B cell (primary cell): ENCODE results near the gene PSD. TPM values are rescaled to one million over a fixed set of nuclear protein-coding genes. Genes with fewer than 3 reads are reported as not detected.

ENCODE experiments used
- ATAC-seq: fragments of 200-7000 bp; cut with Tn5 transposase; one replicate; pipeline ENCODE4 v1.10.0; 2021; ENCODE audit warnings: low read depth, mild to moderate bottlenecking, moderate number of reproducible peaks, moderate library complexity
- CTCF ChIA-PET: fragments of 350-600 bp; sonication (Branson Sonifier 250); formaldehyde crosslinking; loops from one replicate; lab custom pipeline; 2021; ENCODE audit warnings: antibody characterized with exemption, inconsistent platforms; lab: Charles Lee
- POLR2A ChIA-PET: fragments of 350-600 bp; sonication (Branson Sonifier 250); formaldehyde crosslinking; loops from one replicate; lab custom pipeline; 2021; ENCODE audit warnings: antibody characterized with exemption; lab: Charles Lee
- DNase-seq: peaks from one replicate; pipeline ENCODE4 v3.0.0; 2013
- H2AFZ ChIP-seq: 2 replicates; pipeline ENCODE4 v1.6.1; 2012; ENCODE audit warnings: mild to moderate bottlenecking, low read depth, low read length; ENCODE audit not compliant: insufficient read depth, poor library complexity, severe bottlenecking
- H3K27ac ChIP-seq, 2 donors: 1 replicate in 1 of 2; 2 replicates in 1 of 2; pipeline ENCODE4 v1.5.1; 2012 to 2013; ENCODE audit warnings: low read length in 2 of 2, mild to moderate bottlenecking in 2 of 2, moderate library complexity in 1 of 2
- H3K27me3 ChIP-seq, 4 experiments: fragments of 200-600 bp in 1 of 4; sonication (generic) in 1 of 4; replicated peaks in 1 of 4; 1 replicate in 2 of 4; 2 replicates in 2 of 4; pipeline versions ENCODE4 v1.6.1 to v1.7.0; 2013 to 2016; ENCODE audit warnings: low read length in 3 of 4, mild to moderate bottlenecking in 2 of 4, mixed read lengths in 1 of 4, moderate library complexity in 1 of 4; ENCODE audit not compliant: insufficient read depth in 4 of 4, control insufficient read depth in 3 of 4; ENCODE audit errors: control extremely low read depth in 1 of 4
- H3K36me3 ChIP-seq, 2 experiments: replicated peaks in 1 of 2; 1 replicate in 1 of 2; 2 replicates in 1 of 2; pipeline versions ENCODE4 v1.6.1 to v1.7.1; 2013; ENCODE audit warnings: low read length in 1 of 2; ENCODE audit not compliant: insufficient read depth in 2 of 2, control insufficient read depth in 1 of 2; ENCODE audit errors: control extremely low read depth in 1 of 2, extremely low read depth in 1 of 2
- H3K4me1 ChIP-seq, 2 donors: fragments of 200-600 bp in 1 of 2; sonication (generic) in 1 of 2; 1 replicate in 1 of 2; 2 replicates in 1 of 2; pipeline versions ENCODE4 v1.5.1 to v1.6.1; 2013 to 2017; ENCODE audit warnings: low read length in 2 of 2; ENCODE audit not compliant: control insufficient read depth in 2 of 2, insufficient read depth in 2 of 2
- H3K4me2 ChIP-seq: replicated peaks from 2 replicates; pipeline ENCODE3; 2012; ENCODE audit warnings: mild to moderate bottlenecking, low read depth, low read length; ENCODE audit not compliant: poor library complexity, severe bottlenecking
- H3K4me3 ChIP-seq, 5 experiments: fragments of 200-600 bp in 1 of 5; sonication (generic) in 1 of 5; 1 replicate in 3 of 5; 2 replicates in 2 of 5; pipeline versions ENCODE4 v1.5.1 to v1.7.0; 2011 to 2016; ENCODE audit warnings: low read length in 4 of 5, mild to moderate bottlenecking in 4 of 5, low read depth in 2 of 5, control low read depth in 1 of 5, moderate library complexity in 1 of 5; ENCODE audit not compliant: insufficient read depth in 1 of 5; ENCODE audit errors: control extremely low read depth in 1 of 5, extremely low read depth in 1 of 5
- H3K79me2 ChIP-seq: fragments of 200-600 bp; sonication (generic); one replicate; pipeline ENCODE4 v1.6.0; 2016; ENCODE audit warnings: low read length; ENCODE audit not compliant: control insufficient read depth, insufficient read depth
- H3K9ac ChIP-seq: fragments of 200-600 bp; sonication (generic); 2 replicates; pipeline ENCODE4 v1.6.1; 2017; ENCODE audit warnings: mild to moderate bottlenecking, low read length, moderate library complexity
- H3K9me3 ChIP-seq, 3 donors: one replicate each; pipeline versions ENCODE4 v1.6.1 to v1.7.1; 2013; ENCODE audit warnings: low read length in 2 of 3; ENCODE audit not compliant: control insufficient read depth in 2 of 3, insufficient read depth in 1 of 3; ENCODE audit errors: control extremely low read depth in 1 of 3
- H4K20me1 ChIP-seq: 2 replicates; pipeline ENCODE4 v1.6.0; 2012; ENCODE audit warnings: mild to moderate bottlenecking, low read length; ENCODE audit not compliant: insufficient read depth, control insufficient read depth, poor library complexity, severe bottlenecking
- H3K27ac Mint-ChIP-seq: one replicate; pipeline ENCODE4 v1.8.0; 2021; ENCODE audit warnings: mixed read lengths
- H3K27me3 Mint-ChIP-seq: one replicate; pipeline ENCODE4 v1.8.0; 2021; ENCODE audit warnings: mixed read lengths
- H3K4me1 Mint-ChIP-seq: one replicate; pipeline ENCODE4 v1.8.0; 2021; ENCODE audit warnings: mixed read lengths
- H3K4me3 Mint-ChIP-seq: one replicate; pipeline ENCODE4 v1.8.0; 2021; ENCODE audit warnings: mixed read lengths
- H3K9me3 Mint-ChIP-seq: one replicate; pipeline ENCODE4 v1.8.0; 2022; ENCODE audit warnings: mixed read lengths; ENCODE audit not compliant: insufficient read depth
- EZH2 ChIP-seq: IDR thresholded peaks from 2 replicates; pipeline ENCODE4 v1.6.1; 2012; ENCODE audit warnings: borderline replicate concordance, low read depth, mild to moderate bottlenecking, moderate library complexity, low read length; ENCODE audit not compliant: insufficient read depth, poor library complexity, severe bottlenecking
- WGBS: methylation state at CpG from one replicate; pipeline ENCODE4 v1.1.5; 2013; ENCODE audit warnings: missing lambda C conversion rate; ENCODE audit not compliant: insufficient coverage; 5-methylcytosine and 5-hydroxymethylcytosine counted together
- intact Hi-C: fragments of 100-400 bp; cut with micrococcal nuclease; formaldehyde crosslinking; loops from one replicate; pipeline ENCODE4 v1.10.0; 2022
- polyA plus RNA-seq: library from polyadenylated mRNA; depleted of rRNA; stranded (reverse); fragments of >200 nt; gene quantifications from 2 replicates; pipeline ENCODE4 v1.2.3, GENCODE V29; 2012
- total RNA-seq, 2 donors: library from RNA; stranded (reverse); fragments of 120-200 nt in 1 of 2; gene quantifications; 1 replicate in 1 of 2; 2 replicates in 1 of 2; pipeline versions ENCODE4 v1.2.3 to v1.2.4, GENCODE V29; 2013 to 2022
- TF ChIP-seq, protein P1 (sequence below): fragments of 200-600 bp; IDR thresholded peaks from one replicate; pipeline ENCODE4 v1.8.0; 2022; ENCODE audit warnings: antibody characterized with exemption, mild to moderate bottlenecking

Gene PSD
- total and polyA plus RNA-seq, 2 donors (not counting 1 experiment from before 2014, with no cell fraction given): 0.52 to 0.81 TPM

DNA sequence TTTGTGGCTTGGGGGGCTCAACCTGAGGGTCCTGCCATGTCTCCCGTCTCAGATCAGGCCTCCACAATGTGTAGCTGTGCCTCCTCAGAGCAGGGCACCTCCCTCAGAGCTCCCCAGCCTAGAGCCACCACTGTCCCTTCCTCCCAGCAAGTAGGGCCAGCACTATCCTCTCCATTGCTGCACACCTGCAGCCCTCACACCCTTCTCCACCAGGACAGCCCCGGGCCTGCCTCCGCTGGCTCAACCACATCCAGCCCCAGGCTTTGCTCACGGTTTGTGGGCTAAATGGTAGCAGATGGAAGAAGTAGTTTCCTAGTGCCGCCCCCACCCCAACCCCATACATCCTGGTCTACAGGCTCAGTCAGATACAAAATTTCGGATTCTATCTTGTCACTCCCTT lies 13.0 kb downstream of the PSD start:
- intact Hi-C loops: no loop called here
- H3K27ac ChIP-seq: no peak overlapping the region
- H3K27me3 Mint-ChIP-seq: peaks cover 22% of the 10 kb centered on the region
- no peak overlapping the region for H3K27ac Mint-ChIP-seq
- peaks cover 0 to 22% of the 10 kb centered on the region in 2 experiments for H3K36me3 ChIP-seq
- POLR2A ChIA-PET: interaction anchor here (0.7 to 2.5 kb wide), 4 partner anchors 11 to 765 kb away, joined by 3 to 13 read pairs (median 4); partner anchors contain the start of genes CUEDC2 and NFKB2
- CTCF ChIA-PET: interaction anchor here (0.9 to 2.5 kb wide), 5 partner anchors 10 to 73 kb away, joined by 3 to 12 read pairs (median 5); partner anchors contain the start of gene NFKB2
- H3K9me3 ChIP-seq: peaks cover 0 to 15% (median 0%) of the 10 kb centered on the region in 3 donors
- no peak overlapping the region for H3K9ac ChIP-seq
- WGBS: 92% methylated on average over 3 of the region's 6 CpGs
- TF ChIP-seq, protein P1, sequence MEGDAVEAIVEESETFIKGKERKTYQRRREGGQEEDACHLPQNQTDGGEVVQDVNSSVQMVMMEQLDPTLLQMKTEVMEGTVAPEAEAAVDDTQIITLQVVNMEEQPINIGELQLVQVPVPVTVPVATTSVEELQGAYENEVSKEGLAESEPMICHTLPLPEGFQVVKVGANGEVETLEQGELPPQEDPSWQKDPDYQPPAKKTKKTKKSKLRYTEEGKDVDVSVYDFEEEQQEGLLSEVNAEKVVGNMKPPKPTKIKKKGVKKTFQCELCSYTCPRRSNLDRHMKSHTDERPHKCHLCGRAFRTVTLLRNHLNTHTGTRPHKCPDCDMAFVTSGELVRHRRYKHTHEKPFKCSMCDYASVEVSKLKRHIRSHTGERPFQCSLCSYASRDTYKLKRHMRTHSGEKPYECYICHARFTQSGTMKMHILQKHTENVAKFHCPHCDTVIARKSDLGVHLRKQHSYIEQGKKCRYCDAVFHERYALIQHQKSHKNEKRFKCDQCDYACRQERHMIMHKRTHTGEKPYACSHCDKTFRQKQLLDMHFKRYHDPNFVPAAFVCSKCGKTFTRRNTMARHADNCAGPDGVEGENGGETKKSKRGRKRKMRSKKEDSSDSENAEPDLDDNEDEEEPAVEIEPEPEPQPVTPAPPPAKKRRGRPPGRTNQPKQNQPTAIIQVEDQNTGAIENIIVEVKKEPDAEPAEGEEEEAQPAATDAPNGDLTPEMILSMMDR: no peak
- TF ChIP-seq EZH2: no peak
- peaks cover 20% of the 10 kb centered on the region for H3K4me1 Mint-ChIP-seq
- H3K4me3 ChIP-seq: no peak overlapping the region
- H3K4me3 Mint-ChIP-seq: no peak overlapping the region
- H4K20me1 ChIP-seq: peaks cover 43% of the 10 kb centered on the region
- no peaks in the 10 kb centered on the region for H3K9me3 Mint-ChIP-seq
- H3K4me1 ChIP-seq: peaks cover 14 to 23% of the 10 kb centered on the region in 2 donors
- no peaks in the 10 kb centered on the region for H3K79me2 ChIP-seq
- H3K27me3 ChIP-seq: peaks cover 0 to 33% (median 21%) of the 10 kb centered on the region in 4 experiments
- no peak overlapping the region for H2AFZ ChIP-seq
- DNase-seq (no peak), ATAC-seq (no peak)
- H3K4me2 ChIP-seq: no peak overlapping the region

DNA sequence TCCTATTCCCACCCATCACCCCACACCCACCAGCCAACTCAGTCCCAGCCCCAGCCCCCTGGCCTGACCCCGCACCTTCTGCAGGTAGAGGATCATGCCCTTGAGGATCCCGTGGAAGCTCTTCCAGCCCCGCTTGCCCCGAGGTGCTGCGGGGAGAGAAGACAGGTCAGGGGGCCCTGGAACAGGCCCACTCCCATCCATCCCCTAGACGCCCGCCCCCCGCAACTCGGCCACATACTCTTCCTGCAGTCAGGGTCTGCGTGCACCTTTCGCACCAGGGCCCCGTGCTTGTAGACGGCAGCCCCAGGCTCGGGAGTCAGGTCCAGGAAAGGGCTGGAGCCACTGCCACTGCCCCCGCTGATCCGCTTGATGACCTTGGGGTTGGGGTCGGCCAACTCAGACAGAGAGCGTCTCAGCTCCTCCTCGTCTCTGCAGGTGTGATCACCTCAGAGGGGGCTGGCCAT lies 13.4 kb downstream of the PSD start:
- peaks cover 48% of the 10 kb centered on the region for H4K20me1 ChIP-seq
- no peak overlapping the region for H3K27ac ChIP-seq
- H3K79me2 ChIP-seq: peaks cover 5% of the 10 kb centered on the region
- H3K4me3 ChIP-seq: no peak overlapping the region
- peaks cover 0 to 26% of the 10 kb centered on the region in 2 experiments for H3K36me3 ChIP-seq
- Mint-ChIP-seq H3K27ac (peak overlapping the region; percentile 67), H3K27me3 (peaks cover 22% of the 10 kb centered on the region), H3K9me3 (no peaks in the 10 kb centered on the region), H3K4me1 (peaks cover 22% of the 10 kb centered on the region), H3K4me3 (no peak overlapping the region)
- ChIA-PET POLR2A (interaction anchor here (0.9 to 2.5 kb wide), 3 partner anchors 11 to 43 kb away, joined by 3 to 13 read pairs (median 3); partner anchors contain the start of genes CUEDC2 and NFKB2), CTCF (interaction anchor here (0.9 to 4.4 kb wide), 9 partner anchors 7 to 179 kb away, joined by 3 to 16 read pairs (median 8); partner anchors contain the start of genes FBXL15 and NFKB2)
- H3K4me1 ChIP-seq: peaks cover 14 to 18% of the 10 kb centered on the region in 2 donors
- peaks cover 0 to 10% (median 0%) of the 10 kb centered on the region in 3 donors for H3K9me3 ChIP-seq
- no peak overlapping the region for H2AFZ ChIP-seq
- intact Hi-C loops: no loop called here
- 89% methylated on average over 19 of the region's 19 CpGs for WGBS
- ATAC-seq (no peak), DNase-seq (peak; percentile 53)
- TF ChIP-seq EZH2: no peak
- TF ChIP-seq, protein P1: no peak
- no peak overlapping the region for H3K4me2 ChIP-seq
- peaks cover 0 to 28% (median 19%) of the 10 kb centered on the region in 4 experiments for H3K27me3 ChIP-seq
- no peak overlapping the region for H3K9ac ChIP-seq
